IMR-90 (cell line): ENCODE results near the gene P4HA1. TPM values are rescaled to one million over a fixed set of nuclear protein-coding genes. Genes with fewer than 3 reads are reported as not detected.

Source experiments
- ATAC-seq: fragments of 200-7000 bp; cut with Tn5 transposase; 2 replicates; pipeline ENCODE4 v1.9.1; 2020; ENCODE audit warnings: low read depth, mild to moderate bottlenecking, moderate library complexity
- BruUV-seq: library from RNA; stranded (reverse); fragments of 400-500 nt; replicated peaks from 2 replicates; lab custom pipeline; 2021; lab: Mats Ljungman, UMichigan
- CTCF ChIA-PET: fragments of 300-600 bp; formaldehyde crosslinking; extraction: SDS; loops from one replicate; lab custom pipeline; 2021; ENCODE audit warnings: antibody characterized with exemption; lab: Yijun Ruan, JAX
- POLR2A ChIA-PET: fragments of 300-600 bp; sonication (Branson Sonifier 250); formaldehyde crosslinking; loops from one replicate; lab custom pipeline; 2022; ENCODE audit warnings: antibody characterized with exemption; ENCODE audit not compliant: unreplicated experiment; lab: Charles Lee
- DNase-seq: peaks from one replicate; pipeline ENCODE4 v3.0.0; 2013
- H2AFZ ChIP-seq: replicated peaks from 2 replicates; pipeline ENCODE3; 2013; ENCODE audit warnings: low read length, mild to moderate bottlenecking; ENCODE audit not compliant: poor library complexity
- H2AK5ac ChIP-seq: 2 replicates; pipeline ENCODE4 v1.6.1; 2013; ENCODE audit warnings: low read depth, low read length, inconsistent platforms
- H2AK9ac ChIP-seq: replicated peaks from 2 replicates; pipeline ENCODE3; 2013; ENCODE audit warnings: mild to moderate bottlenecking, low read depth, low read length, moderate library complexity; ENCODE audit not compliant: poor library complexity
- H2BK120ac ChIP-seq: 2 replicates; pipeline ENCODE4 v1.6.1; 2013; ENCODE audit warnings: low read depth, low read length, inconsistent platforms
- H2BK15ac ChIP-seq: 3 replicates; pipeline ENCODE4 v1.6.1; 2013; ENCODE audit warnings: low read depth, low read length, inconsistent platforms
- H2BK20ac ChIP-seq: 2 replicates; pipeline ENCODE4 v1.6.1; 2013; ENCODE audit warnings: low read depth, mild to moderate bottlenecking, inconsistent platforms, low read length, moderate library complexity
- H2BK5ac ChIP-seq: 2 replicates; pipeline ENCODE4 v1.6.1; 2013; ENCODE audit warnings: mild to moderate bottlenecking, low read depth, low read length, inconsistent platforms; ENCODE audit not compliant: poor library complexity, severe bottlenecking
- H3K14ac ChIP-seq: replicated peaks from 2 replicates; pipeline ENCODE4 v1.6.1; 2013; ENCODE audit warnings: low read depth, low read length, inconsistent platforms
- H3K18ac ChIP-seq: 2 replicates; pipeline ENCODE4 v1.6.1; 2013; ENCODE audit warnings: low read depth, low read length, control low read depth
- H3K23ac ChIP-seq: 2 replicates; pipeline ENCODE4 v1.6.1; 2013; ENCODE audit warnings: low read depth, low read length, inconsistent platforms
- H3K27ac ChIP-seq: 2 replicates; pipeline ENCODE4 v1.5.1; 2013; ENCODE audit warnings: mild to moderate bottlenecking, control low read depth, low read length; ENCODE audit not compliant: insufficient read depth
- H3K27me3 ChIP-seq: 2 replicates; pipeline ENCODE4 v1.6.1; 2013; ENCODE audit warnings: low read length; ENCODE audit not compliant: control insufficient read depth, insufficient read depth
- H3K36me3 ChIP-seq: 2 replicates; pipeline ENCODE4 v1.6.1; 2013; ENCODE audit warnings: low read length, mixed read lengths; ENCODE audit not compliant: control insufficient read depth, insufficient read depth
- H3K4ac ChIP-seq: 2 replicates; pipeline ENCODE4 v1.6.1; 2013; ENCODE audit warnings: low read depth, low read length, inconsistent platforms
- H3K4me1 ChIP-seq: 2 replicates; pipeline ENCODE4 v1.6.1; 2013; ENCODE audit warnings: low read length, mixed read lengths; ENCODE audit not compliant: control insufficient read depth, insufficient read depth
- H3K4me2 ChIP-seq: 2 replicates; pipeline ENCODE4 v1.6.1; 2013; ENCODE audit warnings: low read depth, mild to moderate bottlenecking, control low read depth, low read length, moderate library complexity
- H3K4me3 ChIP-seq: 2 replicates; pipeline ENCODE4 v1.5.1; 2013; ENCODE audit warnings: low read depth, mild to moderate bottlenecking, control low read depth, low read length, moderate library complexity; ENCODE audit not compliant: insufficient read depth
- H3K56ac ChIP-seq: 2 replicates; pipeline ENCODE4 v1.6.1; 2013; ENCODE audit warnings: low read length, inconsistent platforms; ENCODE audit not compliant: insufficient read depth; ENCODE audit errors: extremely low read depth
- H3K79me1 ChIP-seq, 2 experiments: 2 replicates each; pipeline ENCODE4 v1.6.1; 2013; ENCODE audit warnings: low read length in 2 of 2, inconsistent platforms in 1 of 2, low read depth in 1 of 2
- H3K9ac ChIP-seq: 2 replicates; pipeline ENCODE4 v1.6.1; 2013; ENCODE audit warnings: low read depth, low read length, control low read depth
- H3K9me1 ChIP-seq: 2 replicates; pipeline ENCODE4 v1.6.1; 2013; ENCODE audit warnings: low read length, inconsistent platforms; ENCODE audit not compliant: insufficient read depth
- H3K9me3 ChIP-seq: 2 replicates; pipeline ENCODE4 v1.6.1; 2013; ENCODE audit warnings: low read length; ENCODE audit not compliant: control insufficient read depth, insufficient read depth
- H4K20me1 ChIP-seq: 2 replicates; pipeline ENCODE4 v1.6.1; 2013; ENCODE audit warnings: low read length, inconsistent platforms; ENCODE audit not compliant: insufficient read depth
- H4K5ac ChIP-seq: 2 replicates; pipeline ENCODE4 v1.6.1; 2013; ENCODE audit warnings: mild to moderate bottlenecking, low read depth, low read length, control low read depth
- H4K8ac ChIP-seq, 2 experiments: 2 replicates each; pipeline ENCODE4 v1.6.1; 2013; ENCODE audit warnings: low read depth in 2 of 2, low read length in 2 of 2, control low read depth in 1 of 2, inconsistent platforms in 1 of 2
- H4K91ac ChIP-seq: 2 replicates; pipeline ENCODE4 v1.6.1; 2013; ENCODE audit warnings: low read depth, low read length, inconsistent platforms; ENCODE audit not compliant: insufficient read depth
- CHD1 ChIP-seq: IDR thresholded peaks from 2 replicates; pipeline ENCODE4 v1.6.1; 2012; ENCODE audit warnings: low read depth, low read length, improper control_type of control experiment
- CTCF ChIP-seq: conservative IDR thresholded peaks from 2 replicates; pipeline ENCODE4 v1.5.1; 2012; ENCODE audit warnings: mild to moderate bottlenecking, low read depth, low read length, improper control_type of control experiment
- ELK1 ChIP-seq: fragments of 150-350 bp; IDR thresholded peaks from 2 replicates; pipeline ENCODE4 v1.6.1; 2016; ENCODE audit warnings: low read depth, mild to moderate bottlenecking, low read length, moderate library complexity, borderline replicate concordance
- MAFK ChIP-seq: IDR thresholded peaks from 2 replicates; pipeline ENCODE4 v1.6.1; 2012; ENCODE audit warnings: low read depth, low read length, improper control_type of control experiment
- RFX5 ChIP-seq: IDR thresholded peaks from 2 replicates; pipeline ENCODE4 v1.8.0; 2012; ENCODE audit warnings: low read depth, mild to moderate bottlenecking, low read length, moderate library complexity
- USF2 ChIP-seq: fragments of 150-350 bp; IDR thresholded peaks from 2 replicates; pipeline ENCODE4 v1.6.1; 2017; ENCODE audit warnings: mild to moderate bottlenecking, antibody characterized with exemption, low read length, low read depth
- WGBS, 2 experiments: methylation state at CpG; one replicate each; pipeline versions ENCODE4 v1.1.5 to v1.1.7; 2013; ENCODE audit warnings: missing lambda C conversion rate in 2 of 2; ENCODE audit not compliant: insufficient read length in 1 of 2; ENCODE audit errors: extremely low coverage in 2 of 2; 5-methylcytosine and 5-hydroxymethylcytosine counted together
- dilution Hi-C: fragments of 300-500 bp; cut with HindIII; formaldehyde crosslinking; loops from one replicate; pipeline ENCODE4 v1.14.3; 2018; ENCODE audit warnings: low sequenced_read_pairs; ENCODE audit not compliant: unreplicated experiment
- in situ Hi-C: fragments of 300-500 bp; cut with MboI; formaldehyde crosslinking; loops from 3 replicates; pipeline ENCODE4 v1.14.3; 2019; ENCODE audit warnings: low sequenced_read_pairs, inconsistent platforms, mixed read lengths
- intact Hi-C: fragments of 100-400 bp; cut with micrococcal nuclease; formaldehyde crosslinking; loops from 2 replicates; pipeline ENCODE4 v1.10.0; 2022
- polyA plus RNA-seq, 3 experiments: library from polyadenylated mRNA; depleted of rRNA; stranded (reverse); fragments of >200 nt; gene quantifications; 2 replicates each; pipeline ENCODE4 v1.2.3, GENCODE V29; 2012; ENCODE audit warnings: low replicate concordance in 1 of 3
- total RNA-seq: library from RNA; depleted of rRNA; stranded (reverse); fragments of >200 nt; gene quantifications from 2 replicates; pipeline ENCODE4 v1.2.3, GENCODE V29; 2012

The P4HA1 gene
- total and polyA plus RNA-seq, 2 of the 4 experiments (the other 2 are of a cell fraction): 178 to 241 TPM

- Histone ChIP-seq H3K4me1 (no peaks in the 10 kb centered on the region), H2AFZ (no peak overlapping the region), H4K5ac (no peak overlapping the region), H3K27me3 (no peaks in the 10 kb centered on the region), H2AK5ac (no peak overlapping the region; the same call in 1 of the 2 replicates), H3K18ac (no peak overlapping the region), H4K8ac (no peak overlapping the region), H3K9me1 (no peaks in the 10 kb centered on the region; the same call in none of the 2 replicates), H3K36me3 (peaks cover 38% of the 10 kb centered on the region), H3K9me3 (no peaks in the 10 kb centered on the region), H3K23ac (no peak overlapping the region), H2BK20ac (no peak overlapping the region), H2BK15ac (no peak overlapping the region), H2AK9ac (no peak overlapping the region), H2BK120ac (no peak overlapping the region), H3K79me1 (peaks cover 26 to 41% of the 10 kb centered on the region in 2 experiments), H2BK5ac (no peak overlapping the region), H4K20me1 (peaks cover 12% of the 10 kb centered on the region; the same call in 1 of the 2 replicates), H3K56ac (no peak overlapping the region), H3K4me2 (no peak overlapping the region), H3K4ac (no peak overlapping the region), H3K9ac (no peak overlapping the region), H3K4me3 (no peak overlapping the region), H3K14ac (no peak overlapping the region), H3K27ac (no peak overlapping the region), H4K91ac (no peak overlapping the region)
- WGBS, 2 experiments: 100% methylated on average over 1 of the region's 1 CpG; no CpG with 5 or more reads in 1 of the 2 experiments
- TF ChIP-seq ELK1: no peak
- TF ChIP-seq RFX5: no peak
- TF ChIP-seq CTCF: no peak
- no peak for TF ChIP-seq MAFK
- TF ChIP-seq USF2: no peak
- no peak for TF ChIP-seq CHD1
- intact Hi-C loops: loop anchor here (5.0 kb wide), 1 partner anchor 228 kb away; no protein-coding TSS in a partner anchor
- CTCF ChIA-PET: no interaction called here
- ATAC-seq: no peak
- BruUV-seq: no TSS peak
- POLR2A ChIA-PET: no interaction called here
- in situ Hi-C loops: loop anchor here (10.0 kb wide), 1 partner anchor 695 kb away; no protein-coding TSS in a partner anchor
- dilution Hi-C loops: no loop called here
- no peak for DNase-seq
Observed at GRCh38 chr10:73060173-73060572, 36.5 kb downstream of the P4HA1 start.
